Left renal pelvis (tissue), 4 donors: ENCODE measurements around the gene ICAM4. TPM values are rescaled to one million over a fixed set of nuclear protein-coding genes. Genes with fewer than 3 reads are reported as not detected.
"Not testable (repeated sequence)": the region's sequence is repeated elsewhere in the genome, so short reads cannot be mapped to it uniquely, and the experiment has no call there.

Source experiments
- DNase-seq, 4 donors: peaks; one replicate each; pipeline ENCODE4 v3.0.0-alpha.2; 2013; ENCODE audit warnings: low read depth in 4 of 4, low spot score in 3 of 4
- polyA plus RNA-seq, 4 donors: library from polyadenylated mRNA; unstranded; fragments of 120-200 nt; gene quantifications; one replicate each; pipeline ENCODE4 v1.2.1, GENCODE V29; 2013; ENCODE audit not compliant: insufficient read length in 4 of 4

ICAM4 gene
- polyA plus RNA-seq, 4 donors = 0.36 to 1.5 (median 0.45) TPM

DNA sequence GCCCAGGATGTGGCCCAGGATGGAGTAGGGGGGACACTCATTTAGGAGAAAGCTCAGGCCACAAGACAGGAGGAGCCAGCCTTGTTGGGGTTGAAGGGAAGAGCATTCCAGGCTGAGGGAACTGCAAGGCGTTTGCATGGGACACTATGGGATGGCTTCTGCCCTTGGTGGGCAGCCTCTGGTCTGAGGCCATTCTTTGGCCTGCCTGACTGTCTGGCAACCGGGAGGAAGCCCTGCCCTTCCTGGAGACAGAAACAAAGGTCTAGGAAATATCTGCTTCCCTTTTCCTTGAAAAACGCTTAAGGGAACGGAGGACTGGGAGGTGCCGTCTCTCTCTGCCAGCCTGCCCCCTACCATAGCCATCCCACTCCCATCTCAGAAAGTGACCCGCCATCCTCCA is 18.7 kb upstream of the ICAM4 start:
- DNase-seq = no peak

DNA sequence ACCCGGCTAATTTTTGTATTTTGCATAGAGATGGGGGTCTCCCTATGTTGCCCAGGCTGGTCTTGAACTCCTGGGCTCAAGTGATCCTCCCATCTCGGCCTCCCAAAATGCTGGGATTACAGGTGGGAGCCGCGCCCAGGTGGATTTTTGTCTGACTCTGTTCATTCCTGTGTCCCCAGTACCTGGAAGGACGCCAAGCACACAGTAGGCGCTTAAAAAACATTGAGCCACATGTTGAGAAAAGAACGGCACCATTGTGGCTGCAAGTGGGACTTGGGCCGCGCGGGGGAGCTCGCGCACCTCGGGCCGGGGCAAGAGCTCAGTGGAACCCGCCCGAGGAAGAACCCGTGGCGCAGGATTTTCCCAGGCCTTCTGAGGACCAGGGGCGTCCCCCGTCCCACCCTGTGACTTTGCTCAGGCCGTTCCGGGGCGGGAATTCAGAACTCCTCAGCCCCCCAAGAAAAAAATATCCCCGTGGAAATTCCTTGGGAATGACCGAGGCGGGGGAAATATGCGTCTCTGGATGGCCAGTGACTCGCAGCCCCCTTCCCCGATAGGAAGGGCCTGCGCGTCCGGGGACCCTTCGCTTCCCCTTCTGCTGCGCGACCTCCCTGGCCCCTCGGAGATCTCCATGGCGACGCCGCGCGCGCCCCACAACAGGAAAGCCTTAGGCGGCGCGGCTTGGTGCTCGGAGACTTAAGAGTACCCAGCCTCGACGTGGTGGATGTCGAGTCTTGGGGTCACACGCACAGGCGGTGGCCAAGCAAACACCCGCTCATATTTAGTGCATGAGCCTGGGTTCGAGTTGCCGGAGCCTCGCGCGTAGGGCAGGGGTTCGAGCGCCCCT is 17.2 kb upstream of the ICAM4 start:
- DNase-seq = peak in 1 of 4 donors; percentile 50

- DNase-seq = no peak
These were observed 16.6 kb upstream of the ICAM4 start for GRCh38 chr19:10270180-10270615.

DNA sequence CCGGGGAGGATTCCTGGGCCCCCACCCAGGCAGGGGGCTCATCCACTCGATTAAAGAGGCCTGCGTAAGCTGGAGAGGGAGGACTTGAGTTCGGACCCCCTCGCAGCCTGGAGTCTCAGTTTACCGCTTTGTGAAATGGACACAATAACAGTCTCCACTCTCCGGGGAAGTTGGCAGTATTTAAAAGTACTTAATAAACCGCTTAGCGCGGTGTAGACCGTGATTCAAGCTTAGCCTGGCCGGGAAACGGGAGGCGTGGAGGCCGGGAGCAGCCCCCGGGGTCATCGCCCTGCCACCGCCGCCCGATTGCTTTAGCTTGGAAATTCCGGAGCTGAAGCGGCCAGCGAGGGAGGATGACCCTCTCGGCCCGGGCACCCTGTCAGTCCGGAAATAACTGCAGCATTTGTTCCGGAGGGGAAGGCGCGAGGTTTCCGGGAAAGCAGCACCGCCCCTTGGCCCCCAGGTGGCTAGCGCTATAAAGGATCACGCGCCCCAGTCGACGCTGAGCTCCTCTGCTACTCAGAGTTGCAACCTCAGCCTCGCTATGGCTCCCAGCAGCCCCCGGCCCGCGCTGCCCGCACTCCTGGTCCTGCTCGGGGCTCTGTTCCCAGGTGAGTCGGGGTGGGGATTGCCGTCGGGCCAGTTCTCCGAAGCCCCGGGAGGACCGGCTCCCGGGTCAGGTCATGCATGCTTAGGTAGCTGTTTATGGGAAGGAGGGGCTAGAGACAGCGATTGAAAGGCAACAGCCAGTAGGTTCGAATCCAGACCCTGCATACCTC is 15.9 kb upstream of the ICAM4 start, which contains the start of gene ICAM1:
Gene ICAM1, plus strand, starts transcription at position 505 of the 779 bp plus-strand sequence. Its CDS starts 40 bp downstream, at position 545.
- no peak for DNase-seq

- DNase-seq = no peak
These were observed 15.1 kb upstream of the ICAM4 start for GRCh38 chr19:10271543-10272086.

DNA sequence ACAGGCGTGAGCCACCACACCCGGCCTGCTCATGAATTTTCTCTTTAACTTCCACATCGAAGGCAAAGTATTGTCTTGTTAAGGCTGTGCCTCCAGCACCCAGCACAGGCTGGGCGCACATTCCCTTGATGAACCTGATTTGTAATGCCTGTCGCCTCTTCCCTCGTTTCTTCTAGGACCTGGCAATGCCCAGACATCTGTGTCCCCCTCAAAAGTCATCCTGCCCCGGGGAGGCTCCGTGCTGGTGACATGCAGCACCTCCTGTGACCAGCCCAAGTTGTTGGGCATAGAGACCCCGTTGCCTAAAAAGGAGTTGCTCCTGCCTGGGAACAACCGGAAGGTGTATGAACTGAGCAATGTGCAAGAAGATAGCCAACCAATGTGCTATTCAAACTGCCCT is 12.2 kb upstream of the ICAM4 start:
- DNase-seq = no peak

GRCh38 chr19:10277795-10278589 is 8.8 kb upstream of the ICAM4 start:
- no peak for DNase-seq

DNA sequence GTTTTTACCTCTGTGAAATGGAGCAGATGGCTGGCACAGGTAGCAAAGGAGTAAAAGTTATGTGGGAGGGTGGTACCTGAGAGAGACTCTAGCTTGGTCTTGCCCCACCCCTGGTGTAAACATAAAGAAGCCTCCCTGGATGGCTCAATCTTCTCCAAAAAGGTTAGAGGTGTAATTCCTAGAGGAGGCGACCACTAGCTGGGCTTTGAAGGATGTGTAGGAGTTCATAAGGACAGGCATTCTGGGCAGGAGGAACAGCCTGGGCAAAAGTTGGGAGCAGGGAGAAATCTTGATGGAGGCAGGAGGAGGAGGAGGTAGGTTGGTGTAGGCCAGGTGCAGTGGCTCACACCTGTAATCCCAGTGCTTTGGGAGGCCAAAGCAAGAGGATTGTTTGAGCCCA is 7.8 kb upstream of the ICAM4 start:
- no peak for DNase-seq

DNA sequence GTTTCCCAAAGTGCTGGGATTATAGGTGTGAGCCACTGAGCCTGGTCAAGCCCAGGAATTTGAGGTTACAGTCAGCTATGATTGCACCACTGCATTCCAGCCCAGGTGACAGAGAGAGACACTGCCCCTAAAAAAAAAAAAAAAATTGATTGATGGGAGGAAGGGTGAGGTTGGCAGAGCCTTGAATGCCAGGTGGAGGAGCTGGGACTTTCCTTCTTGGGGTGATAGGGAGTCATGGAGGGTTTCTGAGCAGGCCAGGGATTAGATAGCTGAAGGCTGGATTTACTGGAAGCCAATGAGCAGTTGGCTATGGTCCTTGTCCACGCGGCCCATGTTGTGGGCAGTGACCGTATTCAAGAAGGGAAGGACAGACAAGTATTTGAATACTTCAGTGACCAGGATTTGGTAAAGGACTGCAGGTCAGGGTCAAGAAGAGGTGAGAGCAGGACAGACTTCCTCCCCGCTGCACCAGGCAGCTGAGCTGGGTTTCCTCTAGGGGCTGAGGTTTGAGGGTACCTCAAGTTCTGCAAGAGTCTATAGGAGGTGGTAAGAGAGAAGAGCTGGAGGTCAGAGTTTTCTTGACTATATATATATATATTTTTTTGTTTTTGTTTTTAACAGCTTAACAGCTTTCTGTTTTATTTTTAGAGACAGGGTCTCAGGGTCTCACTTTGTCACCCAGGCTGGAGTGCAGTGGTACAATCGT is 6.9 kb upstream of the ICAM4 start:
- DNase-seq = no peak

DNA sequence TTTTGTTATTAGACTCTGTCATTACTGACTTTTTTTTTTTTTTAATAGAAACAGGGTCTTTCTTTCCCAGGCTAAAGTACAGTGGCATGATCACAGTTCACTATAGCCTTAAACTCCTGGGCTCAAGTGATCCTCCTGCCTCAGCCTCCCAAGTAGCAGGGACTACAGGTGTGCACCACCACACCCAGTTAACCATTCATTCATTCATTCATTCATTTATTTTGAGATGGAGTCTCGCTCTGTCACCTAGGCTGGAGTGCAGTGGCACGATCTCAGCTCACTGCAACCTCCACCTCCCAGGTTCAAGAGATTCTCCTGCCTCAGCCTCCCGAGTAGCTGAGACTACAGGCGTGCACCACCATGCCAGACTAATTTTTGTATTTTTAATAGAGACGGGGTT is 4.7 kb upstream of the ICAM4 start:
- not testable (repeated sequence) for DNase-seq

- no peak for DNase-seq
These were observed 3.3 kb upstream of the ICAM4 start for GRCh38 chr19:10283301-10284064.

GRCh38 chr19:10284065-10284959 is 2.4 kb upstream of the ICAM4 start:
- no peak for DNase-seq

DNA sequence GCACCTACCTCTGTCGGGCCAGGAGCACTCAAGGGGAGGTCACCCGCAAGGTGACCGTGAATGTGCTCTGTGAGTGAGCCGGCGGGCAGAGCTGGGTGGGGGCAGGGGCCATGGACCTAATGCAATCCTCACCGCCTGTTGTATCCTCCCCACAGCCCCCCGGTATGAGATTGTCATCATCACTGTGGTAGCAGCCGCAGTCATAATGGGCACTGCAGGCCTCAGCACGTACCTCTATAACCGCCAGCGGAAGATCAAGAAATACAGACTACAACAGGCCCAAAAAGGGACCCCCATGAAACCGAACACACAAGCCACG is 1.8 kb upstream of the ICAM4 start:
- no peak for DNase-seq

- DNase-seq = no peak
These were observed 1.4 kb upstream of the ICAM4 start for GRCh38 chr19:10285393-10285792.

DNA sequence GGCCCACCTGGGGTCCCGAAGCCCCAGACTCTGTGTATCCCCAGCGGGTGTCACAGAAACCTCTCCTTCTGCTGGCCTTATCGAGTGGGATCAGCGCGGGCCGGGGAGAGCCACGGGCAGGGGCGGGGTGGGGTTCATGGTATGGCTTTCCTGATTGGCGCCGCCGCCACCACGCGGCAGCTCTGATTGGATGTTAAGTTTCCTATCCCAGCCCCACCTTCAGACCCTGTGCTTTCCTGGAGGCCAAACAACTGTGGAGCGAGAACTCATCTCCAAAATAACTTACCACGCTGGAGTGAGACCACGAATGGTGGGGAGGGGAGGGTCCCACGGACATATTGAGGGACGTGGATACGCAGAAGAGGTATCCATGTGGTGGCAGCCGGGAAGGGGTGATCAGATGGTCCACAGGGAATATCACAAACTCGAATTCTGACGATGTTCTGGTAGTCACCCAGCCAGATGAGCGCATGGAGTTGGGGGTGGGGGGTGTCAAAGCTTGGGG is 2.0 kb downstream of the ICAM4 start:
- no peak for DNase-seq

DNA sequence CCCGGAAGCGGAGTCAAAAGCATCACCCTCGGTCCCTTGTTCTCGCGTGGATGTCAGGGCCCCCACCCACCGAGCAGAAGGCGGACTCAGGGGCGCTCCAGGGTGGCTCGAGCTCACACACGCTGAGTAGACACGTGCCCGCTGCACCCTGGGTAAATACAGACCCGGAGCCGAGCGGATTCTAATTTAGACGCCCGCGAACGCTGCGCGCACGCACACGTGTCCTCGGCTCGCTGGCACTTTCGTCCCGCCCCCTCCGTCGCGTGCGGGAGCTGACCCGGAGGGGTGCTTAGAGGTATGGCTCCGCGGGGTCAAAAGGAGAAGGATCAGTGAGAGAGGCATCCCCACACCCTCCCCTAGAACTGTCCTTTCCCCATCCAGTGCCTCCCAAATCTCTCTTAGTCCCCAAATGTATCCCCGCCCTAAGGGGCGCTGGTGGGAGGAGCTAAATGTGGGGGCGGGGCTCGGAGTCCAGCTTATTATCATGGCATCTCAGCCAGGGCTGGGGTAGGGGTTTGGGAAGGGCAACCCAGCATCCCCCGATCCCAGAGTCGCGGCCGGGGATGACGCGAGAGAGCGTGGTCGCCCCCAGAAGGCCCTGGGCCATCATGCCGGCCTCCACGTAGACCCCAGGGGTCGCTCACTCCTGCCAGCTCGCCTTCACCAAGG is 2.5 kb downstream of the ICAM4 start:
- DNase-seq = no peak

GRCh38 chr19:10289836-10290356 is 3.1 kb downstream of the ICAM4 start, which contains the start of gene ICAM5:
Gene ICAM5, plus strand, starts transcription at chr19:10289952. Its CDS starts 92 bp downstream, at chr19:10290044.
- no peak for DNase-seq
